Epithelial cell of esophagus (primary cell): ENCODE data around the gene RAD51B.

ENCODE experiments used
- DNase-seq: peaks from one replicate; pipeline ENCODE4 v3.0.0; 2010; ENCODE audit warnings: low read depth
- H3K4me3 ChIP-seq: 2 replicates; pipeline ENCODE4 v1.5.1; 2011; ENCODE audit warnings: mild to moderate bottlenecking, low read length, control low read depth
- TF ChIP-seq, protein P1 (sequence below): IDR thresholded peaks from 2 replicates; pipeline ENCODE4 v1.5.1; 2011; ENCODE audit warnings: low read depth, mild to moderate bottlenecking, low read length, control low read depth, inconsistent platforms; ENCODE audit not compliant: insufficient read depth; ENCODE audit errors: missing control alignments

The RAD51B gene

GRCh38 chr14:68062651-68063050 is 243.1 kb downstream of the RAD51B start:
- no peak for DNase-seq
- TF ChIP-seq, protein P1, sequence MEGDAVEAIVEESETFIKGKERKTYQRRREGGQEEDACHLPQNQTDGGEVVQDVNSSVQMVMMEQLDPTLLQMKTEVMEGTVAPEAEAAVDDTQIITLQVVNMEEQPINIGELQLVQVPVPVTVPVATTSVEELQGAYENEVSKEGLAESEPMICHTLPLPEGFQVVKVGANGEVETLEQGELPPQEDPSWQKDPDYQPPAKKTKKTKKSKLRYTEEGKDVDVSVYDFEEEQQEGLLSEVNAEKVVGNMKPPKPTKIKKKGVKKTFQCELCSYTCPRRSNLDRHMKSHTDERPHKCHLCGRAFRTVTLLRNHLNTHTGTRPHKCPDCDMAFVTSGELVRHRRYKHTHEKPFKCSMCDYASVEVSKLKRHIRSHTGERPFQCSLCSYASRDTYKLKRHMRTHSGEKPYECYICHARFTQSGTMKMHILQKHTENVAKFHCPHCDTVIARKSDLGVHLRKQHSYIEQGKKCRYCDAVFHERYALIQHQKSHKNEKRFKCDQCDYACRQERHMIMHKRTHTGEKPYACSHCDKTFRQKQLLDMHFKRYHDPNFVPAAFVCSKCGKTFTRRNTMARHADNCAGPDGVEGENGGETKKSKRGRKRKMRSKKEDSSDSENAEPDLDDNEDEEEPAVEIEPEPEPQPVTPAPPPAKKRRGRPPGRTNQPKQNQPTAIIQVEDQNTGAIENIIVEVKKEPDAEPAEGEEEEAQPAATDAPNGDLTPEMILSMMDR, result no peak
- no peak overlapping the region for H3K4me3 ChIP-seq

GRCh38 chr14:68065322-68065721 is 245.7 kb downstream of the RAD51B start:
- DNase-seq, result no peak
- no peak overlapping the region for H3K4me3 ChIP-seq
- TF ChIP-seq, protein P1, result no peak

DNA sequence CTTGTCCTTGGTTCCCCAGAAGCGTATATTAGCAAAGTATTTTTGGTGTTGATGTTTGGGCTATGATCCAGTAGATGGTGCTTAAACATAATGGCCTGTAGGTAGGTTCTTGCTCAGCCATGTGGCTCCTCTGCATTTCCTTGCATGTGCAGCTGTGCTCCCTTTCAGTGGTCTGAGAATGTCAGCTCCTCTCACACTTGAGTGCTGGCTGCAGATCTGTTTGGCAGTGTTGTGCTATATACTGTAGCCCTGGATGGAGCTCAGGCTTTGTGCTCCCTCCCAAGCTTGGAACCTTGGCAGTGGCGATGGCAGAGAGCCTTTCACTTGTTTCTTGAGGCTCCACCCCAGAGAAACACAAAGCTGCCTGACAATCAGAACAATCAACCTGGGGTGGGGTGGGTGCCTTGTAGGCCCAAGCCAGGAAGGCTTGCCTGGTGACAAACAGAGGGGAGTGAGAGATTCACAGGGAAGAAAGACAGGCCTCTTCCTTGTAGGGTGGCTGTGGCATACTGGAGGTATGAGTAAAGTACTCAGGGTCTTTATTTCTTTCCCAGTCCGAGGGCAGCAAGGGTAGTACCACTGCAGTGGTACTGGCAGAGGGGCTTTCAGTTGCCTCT is 255.3 kb downstream of the RAD51B start:
- peak; percentile 6 for DNase-seq
- TF ChIP-seq, protein P1, result peak; percentile 7
- no peak overlapping the region for H3K4me3 ChIP-seq

DNA sequence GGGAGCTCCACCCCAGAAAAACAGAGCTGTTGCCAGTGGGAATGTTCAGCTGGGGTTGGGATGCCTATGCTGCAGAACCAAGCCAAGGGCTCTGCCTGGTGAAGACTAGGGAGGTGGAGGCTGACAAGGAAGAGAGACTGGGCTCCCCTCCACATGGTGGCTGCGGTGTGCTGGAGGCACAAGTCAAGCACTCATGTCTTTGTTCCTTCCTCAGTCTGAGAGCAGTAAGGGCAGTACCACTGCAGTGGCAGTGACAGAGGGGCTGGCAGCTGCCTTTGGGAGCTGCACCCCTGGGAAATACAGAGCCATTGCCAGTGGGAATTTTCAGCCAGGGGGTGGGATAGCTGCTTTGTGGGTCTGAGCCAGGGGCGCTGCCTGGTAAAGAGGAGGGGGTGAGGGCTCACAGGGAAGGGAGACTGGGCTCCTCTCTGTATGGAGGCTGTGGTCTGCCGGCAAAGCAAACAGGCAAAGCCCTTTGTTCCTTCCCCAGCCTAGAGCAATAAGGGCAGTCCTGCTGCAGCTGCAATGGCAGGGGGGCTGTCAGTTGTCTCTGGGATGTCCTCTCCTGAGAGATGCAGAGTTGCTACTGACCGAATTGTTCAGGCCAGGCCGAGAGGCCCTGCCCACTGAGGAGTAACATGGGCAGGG is 255.9 kb downstream of the RAD51B start:
- DNase-seq, result no peak
- TF ChIP-seq, protein P1, result no peak
- H3K4me3 ChIP-seq, result no peak overlapping the region

GRCh38 chr14:68076451-68076850 is 256.9 kb downstream of the RAD51B start:
- TF ChIP-seq, protein P1, result no peak
- no peak overlapping the region for H3K4me3 ChIP-seq
- peak; percentile 73 for DNase-seq

- DNase-seq, result no peak
- TF ChIP-seq, protein P1, result no peak
- H3K4me3 ChIP-seq, result no peak overlapping the region
Observed at GRCh38 chr14:68079941-68080697, 260.5 kb downstream of the RAD51B start.
